NT2/D1 (cell line): ENCODE measurements around the gene MBP.

Experiments used
- YY1 ChIP-seq: IDR thresholded peaks from 2 replicates; pipeline ENCODE4 v1.6.1; 2011; ENCODE audit not compliant: insufficient read length, insufficient read depth
- ZNF274 ChIP-seq: IDR thresholded peaks from 2 replicates; pipeline ENCODE4 v1.6.1; 2011; ENCODE audit warnings: mild to moderate bottlenecking, low read depth, low read length

- TF ChIP-seq YY1: no peak
- no peak for TF ChIP-seq ZNF274
Measured at GRCh38 chr18:77067291-77068061, 65.1 kb downstream of the MBP start.
